HCT116 (cell line): ENCODE measurements around the gene ARSK. TPM values are rescaled to one million over a fixed set of nuclear protein-coding genes. Genes with fewer than 3 reads are reported as not detected.

Experiments
- ATAC-seq: fragments of 200-7000 bp; cut with Tn5 transposase; 2 replicates; pipeline ENCODE4 v1.9.1; 2020; ENCODE audit warnings: mild to moderate bottlenecking, moderate library complexity
- BruUV-seq: library from RNA; stranded (reverse); fragments of 400-500 nt; replicated peaks from 2 replicates; lab custom pipeline; 2021; lab: Mats Ljungman, UMichigan
- CTCF ChIA-PET: fragments of 300-600 bp; sonication (Branson Sonifier 250); formaldehyde crosslinking; loops from one replicate; lab custom pipeline; 2021; ENCODE audit warnings: antibody characterized with exemption; lab: Charles Lee
- POLR2A ChIA-PET: fragments of 300-600, 350-600 bp; sonication (Branson Sonifier 250); formaldehyde crosslinking; loops from one replicate; lab custom pipeline; 2021; ENCODE audit warnings: antibody characterized with exemption; lab: Charles Lee
- RAD21 ChIA-PET, 2 experiments: fragments of 300-600 bp; sonication (Branson Sonifier 250); formaldehyde crosslinking; loops; one replicate each; lab custom pipeline; 2023; ENCODE audit warnings: low total read pairs in 2 of 2; ENCODE audit not compliant: uncharacterized antibody in 2 of 2, unreplicated experiment in 2 of 2, low non-redundant PET in 1 of 2; lab: Charles Lee
- DNase-seq: peaks from one replicate; pipeline ENCODE4 v3.0.0-alpha.2; 2010; ENCODE audit warnings: low read depth, low spot score
- H2AFZ ChIP-seq: fragments of 200-600 bp; shearing (Covaris generic), sonication (generic); 2 replicates; pipeline ENCODE4 v1.6.1; 2017; ENCODE audit warnings: low read depth, mixed run types, mixed read lengths, antibody characterized with exemption, low read length; ENCODE audit not compliant: poor library complexity, severe bottlenecking
- H3K27ac ChIP-seq: 2 replicates; pipeline ENCODE4 v1.5.1; 2012; ENCODE audit warnings: low read depth, low read length
- H3K27me3 ChIP-seq: fragments of 200-600 bp; sonication (generic); 2 replicates; pipeline ENCODE4 v1.6.1; 2016; ENCODE audit warnings: mixed run types, low read length, mixed read lengths; ENCODE audit not compliant: insufficient read depth
- H3K36me3 ChIP-seq, 2 experiments: fragments of 200-500 bp in 1 of 2; fragments of 200-600 bp in 1 of 2; sonication (Bioruptor generic) in 1 of 2; sonication (generic) in 1 of 2; 2 replicates each; pipeline versions ENCODE4 v1.5.1 to v1.6.1; 2014 to 2016; ENCODE audit warnings: low read length in 2 of 2, inconsistent platforms in 1 of 2, mixed read lengths in 1 of 2, mixed run types in 1 of 2; ENCODE audit not compliant: insufficient read depth in 2 of 2, control insufficient read depth in 1 of 2
- H3K4me1 ChIP-seq, 2 experiments: fragments of 200-600 bp in 1 of 2; sonication (generic) in 1 of 2; 2 replicates each; pipeline versions ENCODE4 v1.5.1 to v1.6.1; 2012 to 2017; ENCODE audit warnings: low read length in 2 of 2, inconsistent platforms in 1 of 2, mild to moderate bottlenecking in 1 of 2, mixed read lengths in 1 of 2, mixed run types in 1 of 2, moderate library complexity in 1 of 2; ENCODE audit not compliant: insufficient read depth in 2 of 2, control insufficient read depth in 1 of 2
- H3K4me2 ChIP-seq: fragments of 200-600 bp; sonication (generic); 2 replicates; pipeline ENCODE4 v1.6.1; 2017; ENCODE audit warnings: mixed run types, low read length, mixed read lengths
- H3K4me3 ChIP-seq, 2 experiments: fragments of 200-600 bp in 1 of 2; sonication (generic) in 1 of 2; replicated peaks in 1 of 2; 2 replicates each; pipeline ENCODE4 v1.5.1; 2011 to 2016; ENCODE audit warnings: low read length in 2 of 2, control low read depth in 1 of 2, low read depth in 1 of 2, mild to moderate bottlenecking in 1 of 2, mixed read lengths in 1 of 2, mixed run types in 1 of 2
- H3K79me2 ChIP-seq: fragments of 200-600 bp; sonication (generic); 2 replicates; pipeline ENCODE4 v1.6.1; 2017; ENCODE audit warnings: mild to moderate bottlenecking, mixed run types, low read length, moderate library complexity, mixed read lengths; ENCODE audit not compliant: insufficient read depth
- H3K9ac ChIP-seq: fragments of 200-600 bp; sonication (generic); 2 replicates; pipeline ENCODE4 v1.6.1; 2016; ENCODE audit warnings: low read length, mixed read lengths
- H3K9me2 ChIP-seq: fragments of 200-600 bp; sonication (generic), shearing (Covaris generic); 2 replicates; pipeline ENCODE4 v1.6.1; 2017; ENCODE audit warnings: mixed run types, mild to moderate bottlenecking, moderate library complexity; ENCODE audit not compliant: insufficient read depth
- H3K9me3 ChIP-seq, 2 experiments: fragments of 200-500 bp in 1 of 2; fragments of 200-600 bp in 1 of 2; sonication (Bioruptor generic) in 1 of 2; sonication (generic) in 1 of 2; 2 replicates each; pipeline ENCODE4 v1.6.1; 2014 to 2017; ENCODE audit warnings: low read length in 2 of 2, mixed read lengths in 2 of 2, inconsistent platforms in 1 of 2, low read depth in 1 of 2, mild to moderate bottlenecking in 1 of 2, mixed run types in 1 of 2, moderate library complexity in 1 of 2; ENCODE audit not compliant: control insufficient read depth in 1 of 2, insufficient read depth in 1 of 2
- H4K20me1 ChIP-seq: fragments of 200-600 bp; sonication (generic), shearing (Covaris generic); 2 replicates; pipeline ENCODE4 v1.6.1; 2017; ENCODE audit warnings: mixed run types, mild to moderate bottlenecking, moderate library complexity; ENCODE audit not compliant: insufficient read depth
- CBX3 ChIP-seq: IDR thresholded peaks from 2 replicates; pipeline ENCODE4 v1.6.1; 2012; ENCODE audit warnings: low read depth
- CEBPB ChIP-seq: IDR thresholded peaks from 2 replicates; pipeline ENCODE4 v1.6.1; 2012; ENCODE audit warnings: low read depth
- EZH2phosphoT487 ChIP-seq: fragments of 200-600 bp; IDR thresholded peaks from 2 replicates; pipeline ENCODE4 v1.6.1; 2018; ENCODE audit warnings: antibody characterized with exemption, borderline replicate concordance
- FOSL1 ChIP-seq: IDR thresholded peaks from 2 replicates; pipeline ENCODE4 v1.6.1; 2012; ENCODE audit warnings: low read depth
- JUND ChIP-seq: IDR thresholded peaks from 2 replicates; pipeline ENCODE4 v1.6.1; 2012
- MAX ChIP-seq: IDR thresholded peaks from 2 replicates; pipeline ENCODE4 v1.6.1; 2012
- POLR2A ChIP-seq: IDR thresholded peaks from 2 replicates; pipeline ENCODE4 v1.7.0; 2011; ENCODE audit warnings: borderline replicate concordance; ENCODE audit not compliant: insufficient read depth, insufficient read length; ENCODE audit errors: extremely low read depth
- POLR2AphosphoS5 ChIP-seq: IDR thresholded peaks from 2 replicates; pipeline ENCODE4 v1.6.1; 2011; ENCODE audit warnings: mild to moderate bottlenecking, low read depth, low read length, moderate library complexity
- REST ChIP-seq: IDR thresholded peaks from 2 replicates; pipeline ENCODE4 v1.6.1; 2012; ENCODE audit warnings: low read depth
- SP1 ChIP-seq: IDR thresholded peaks from 2 replicates; pipeline ENCODE4 v1.6.1; 2012; ENCODE audit warnings: low read depth
- TCF7L2 ChIP-seq: IDR thresholded peaks from 2 replicates; pipeline ENCODE4 v1.7.0; 2011; ENCODE audit warnings: borderline replicate concordance, inconsistent platforms; ENCODE audit not compliant: insufficient read depth, insufficient read length; ENCODE audit errors: extremely low read depth
- YY1 ChIP-seq: IDR thresholded peaks from 2 replicates; pipeline ENCODE4 v1.6.1; 2011; ENCODE audit warnings: low read length, low read depth, moderate library complexity, mild to moderate bottlenecking; ENCODE audit not compliant: insufficient replicate concordance; ENCODE audit errors: extremely low read depth
- ZBTB33 ChIP-seq: IDR thresholded peaks from 2 replicates; pipeline ENCODE4 v1.6.1; 2011; ENCODE audit warnings: mild to moderate bottlenecking, low read length, moderate library complexity; ENCODE audit not compliant: insufficient replicate concordance; ENCODE audit errors: extremely low read depth
- ZFX ChIP-seq: fragments of 450-650 bp; IDR thresholded peaks from 2 replicates; pipeline ENCODE4 v1.6.1; 2017
- intact Hi-C: fragments of 100-400 bp; cut with micrococcal nuclease; formaldehyde crosslinking; loops from 2 replicates; pipeline ENCODE4 v1.10.0; 2022
- total RNA-seq: library from RNA; stranded (reverse); gene quantifications from one replicate; pipeline ENCODE4 v1.2.1, GENCODE V29; 2021; ENCODE audit not compliant: unreplicated experiment

ARSK gene
- total RNA-seq, 1 experiment from 2014 or later, result 4.6 TPM

GRCh38 chr5:95530416-95530815 lies 24.5 kb upstream of the ARSK start:
- intact Hi-C loops, result no loop called here
- H3K79me2 ChIP-seq, result 0 out of 2 replicates have a peak, but pooled peaks cover 4% of the 10 kb centered on the region
- H3K36me3 ChIP-seq, result peaks cover 6 to 10% of the 10 kb centered on the region in 2 experiments; a peak in 3 of 4 replicates
- H3K9ac ChIP-seq, result no peak overlapping the region
- ChIA-PET RAD21 (no interaction called here), CTCF (no interaction called here), POLR2A (no interaction called here)
- ATAC-seq (no peak), DNase-seq (no peak)
- no peaks in the 10 kb centered on the region for H3K9me3 ChIP-seq
- no peaks in the 10 kb centered on the region for H3K9me2 ChIP-seq
- H3K4me1 ChIP-seq, result no peaks in the 10 kb centered on the region
- no TSS peak for BruUV-seq
- H4K20me1 ChIP-seq, result no peaks in the 10 kb centered on the region
- no peak overlapping the region for H2AFZ ChIP-seq
- H3K27ac ChIP-seq, result no peak overlapping the region
- no peak overlapping the region for H3K4me2 ChIP-seq
- TF ChIP-seq MAX, result no peak
- TF ChIP-seq JUND, result no peak
- no peak for TF ChIP-seq POLR2A
- no peak for TF ChIP-seq POLR2AphosphoS5
- TF ChIP-seq YY1, result no peak
- TF ChIP-seq ZBTB33, result no peak
- TF ChIP-seq CEBPB, result no peak
- TF ChIP-seq FOSL1, result no peak
- TF ChIP-seq, all 23 proteins: peak for 0
- H3K27me3 ChIP-seq, result no peaks in the 10 kb centered on the region
- no peak overlapping the region for H3K4me3 ChIP-seq

- no peak for DNase-seq
- Histone ChIP-seq H3K27me3 (no peaks in the 10 kb centered on the region), H3K9ac (no peak overlapping the region), H3K9me3 (no peaks in the 10 kb centered on the region), H2AFZ (no peak overlapping the region), H4K20me1 (no peaks in the 10 kb centered on the region), H3K9me2 (no peaks in the 10 kb centered on the region), H3K79me2 (0 out of 2 replicates have a peak, but pooled peaks cover 4% of the 10 kb centered on the region), H3K4me3 (no peak overlapping the region), H3K27ac (no peak overlapping the region), H3K4me2 (no peak overlapping the region), H3K36me3 (peaks cover 8 to 10% of the 10 kb centered on the region in 2 experiments; a peak in 3 of 4 replicates), H3K4me1 (no peaks in the 10 kb centered on the region)
- intact Hi-C loops, result no loop called here
- no peak for ATAC-seq
- CTCF ChIA-PET, result no interaction called here
- POLR2A ChIA-PET, result no interaction called here
- RAD21 ChIA-PET, result no interaction called here
- no TSS peak for BruUV-seq
- no peak for TF ChIP-seq CBX3
- no peak for TF ChIP-seq JUND
- no peak for TF ChIP-seq EZH2phosphoT487
- TF ChIP-seq REST, result no peak
- TF ChIP-seq TCF7L2, result no peak
- TF ChIP-seq ZFX, result no peak
- no peak for TF ChIP-seq MAX
- no peak for TF ChIP-seq SP1
Measured at GRCh38 chr5:95531491-95531890, 23.4 kb upstream of the ARSK start.
